Calu3 (cell line): Measurements from ENCODE around the gene SYMPK. TPM values are rescaled to one million over a fixed set of nuclear protein-coding genes. Genes with fewer than 3 reads are reported as not detected.

Experiments
- BruUV-seq: library from RNA; stranded (reverse); fragments of 400-500 nt; replicated peaks from 2 replicates; lab custom pipeline; 2021; lab: Mats Ljungman, UMichigan
- CTCF ChIA-PET: fragments of 300-600 bp; sonication (Branson Sonifier 250); formaldehyde crosslinking; loops from one replicate; lab custom pipeline; 2022; ENCODE audit warnings: antibody characterized with exemption; lab: Charles Lee
- DNase-seq: peaks from one replicate; pipeline ENCODE4 v3.0.0; 2022
- H3K27ac Mint-ChIP-seq: one replicate; pipeline ENCODE4 v1.8.0; 2022; ENCODE audit warnings: mixed read lengths; ENCODE audit not compliant: unreplicated experiment
- H3K27me3 Mint-ChIP-seq: one replicate; pipeline ENCODE4 v1.8.0; 2022; ENCODE audit warnings: mixed read lengths; ENCODE audit not compliant: unreplicated experiment
- H3K36me3 Mint-ChIP-seq: one replicate; pipeline ENCODE4 v1.8.0; 2022; ENCODE audit warnings: mild to moderate bottlenecking, moderate library complexity, mixed read lengths; ENCODE audit not compliant: insufficient read depth, unreplicated experiment
- H3K4me1 Mint-ChIP-seq: one replicate; pipeline ENCODE4 v1.8.0; 2022; ENCODE audit warnings: mild to moderate bottlenecking, low read depth, mixed read lengths; ENCODE audit not compliant: unreplicated experiment
- H3K4me3 Mint-ChIP-seq: one replicate; pipeline ENCODE4 v1.8.0; 2022; ENCODE audit warnings: mild to moderate bottlenecking, low read depth, moderate library complexity, mixed read lengths; ENCODE audit not compliant: unreplicated experiment
- H3K9me3 Mint-ChIP-seq: one replicate; pipeline ENCODE4 v1.8.0; 2022; ENCODE audit warnings: low read depth, mixed read lengths; ENCODE audit not compliant: unreplicated experiment
- intact Hi-C: fragments of 100-400 bp; cut with micrococcal nuclease; formaldehyde crosslinking; loops from one replicate; pipeline ENCODE4 v1.10.0; 2022; ENCODE audit not compliant: unreplicated experiment
- total RNA-seq: library from RNA; stranded (reverse); gene quantifications from 2 replicates; pipeline ENCODE4 v1.2.3, GENCODE V29; 2022
- TF ChIP-seq, protein P1 (sequence below): fragments of 200-600 bp; IDR thresholded peaks from one replicate; pipeline ENCODE4 v1.8.0; 2022; ENCODE audit warnings: antibody characterized with exemption; ENCODE audit not compliant: unreplicated experiment

The SYMPK gene
- total RNA-seq, 1 experiment from 2014 or later, result 130 TPM

GRCh38 chr19:45778010-45778661, 84.8 kb downstream of the SYMPK start:
- intact Hi-C loops, result no loop called here
- Mint-ChIP-seq H3K27ac (no peak overlapping the region), H3K4me1 (peaks cover 17% of the 10 kb centered on the region), H3K9me3 (no peaks in the 10 kb centered on the region), H3K4me3 (no peak overlapping the region), H3K36me3 (peaks cover 64% of the 10 kb centered on the region), H3K27me3 (no peaks in the 10 kb centered on the region)
- CTCF ChIA-PET, result no interaction called here
- no peak for DNase-seq
- TF ChIP-seq, protein P1, sequence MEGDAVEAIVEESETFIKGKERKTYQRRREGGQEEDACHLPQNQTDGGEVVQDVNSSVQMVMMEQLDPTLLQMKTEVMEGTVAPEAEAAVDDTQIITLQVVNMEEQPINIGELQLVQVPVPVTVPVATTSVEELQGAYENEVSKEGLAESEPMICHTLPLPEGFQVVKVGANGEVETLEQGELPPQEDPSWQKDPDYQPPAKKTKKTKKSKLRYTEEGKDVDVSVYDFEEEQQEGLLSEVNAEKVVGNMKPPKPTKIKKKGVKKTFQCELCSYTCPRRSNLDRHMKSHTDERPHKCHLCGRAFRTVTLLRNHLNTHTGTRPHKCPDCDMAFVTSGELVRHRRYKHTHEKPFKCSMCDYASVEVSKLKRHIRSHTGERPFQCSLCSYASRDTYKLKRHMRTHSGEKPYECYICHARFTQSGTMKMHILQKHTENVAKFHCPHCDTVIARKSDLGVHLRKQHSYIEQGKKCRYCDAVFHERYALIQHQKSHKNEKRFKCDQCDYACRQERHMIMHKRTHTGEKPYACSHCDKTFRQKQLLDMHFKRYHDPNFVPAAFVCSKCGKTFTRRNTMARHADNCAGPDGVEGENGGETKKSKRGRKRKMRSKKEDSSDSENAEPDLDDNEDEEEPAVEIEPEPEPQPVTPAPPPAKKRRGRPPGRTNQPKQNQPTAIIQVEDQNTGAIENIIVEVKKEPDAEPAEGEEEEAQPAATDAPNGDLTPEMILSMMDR, result no peak
- BruUV-seq, result no TSS peak

- CTCF ChIA-PET, result no interaction called here
- Mint-ChIP-seq H3K36me3 (peaks cover 63% of the 10 kb centered on the region), H3K4me3 (no peak overlapping the region), H3K9me3 (no peaks in the 10 kb centered on the region), H3K27ac (no peak overlapping the region), H3K27me3 (no peaks in the 10 kb centered on the region), H3K4me1 (peaks cover 17% of the 10 kb centered on the region)
- BruUV-seq, result no TSS peak
- no peak for DNase-seq
- TF ChIP-seq, protein P1, result no peak
- intact Hi-C loops, result no loop called here
These were observed 85.5 kb downstream of the SYMPK start for GRCh38 chr19:45777395-45777961.

DNA sequence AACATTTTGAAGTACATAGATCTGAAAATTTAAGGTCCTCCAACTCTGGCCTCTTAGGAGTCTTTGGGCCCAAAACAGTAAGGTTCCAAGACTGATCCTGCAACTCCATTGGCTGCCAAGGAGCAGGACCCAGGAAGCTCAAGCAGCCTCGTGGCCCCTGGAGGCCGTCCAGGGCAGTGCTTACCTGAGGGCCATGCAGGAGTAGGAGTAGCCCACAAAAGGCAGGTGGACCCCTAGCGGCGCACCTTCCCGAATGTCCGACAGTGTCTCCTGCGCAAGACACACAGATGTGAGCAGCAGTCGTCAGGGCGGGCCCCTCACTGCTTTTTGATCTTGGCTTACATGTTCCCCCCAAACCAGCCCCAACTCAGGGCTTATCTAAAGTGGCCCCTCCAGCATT, 88.2 kb downstream of the SYMPK start:
- TF ChIP-seq, protein P1, result no peak
- Mint-ChIP-seq H3K4me3 (no peak overlapping the region), H3K36me3 (peaks cover 82% of the 10 kb centered on the region), H3K27me3 (no peaks in the 10 kb centered on the region), H3K4me1 (peaks cover 16% of the 10 kb centered on the region), H3K27ac (no peak overlapping the region), H3K9me3 (no peaks in the 10 kb centered on the region)
- no TSS peak for BruUV-seq
- CTCF ChIA-PET, result no interaction called here
- intact Hi-C loops, result no loop called here
- DNase-seq, result peak; percentile 38

- BruUV-seq, result no TSS peak
- no peak overlapping the region for H3K27ac Mint-ChIP-seq
- no peaks in the 10 kb centered on the region for H3K27me3 Mint-ChIP-seq
- CTCF ChIA-PET, result interaction anchor here (0.5 to 1.8 kb wide), 3 partner anchors 9 to 244 kb away, joined by 4 to 8 read pairs (median 5); partner anchors contain the start of gene DMPK
- no peaks in the 10 kb centered on the region for H3K9me3 Mint-ChIP-seq
- no peak overlapping the region for H3K4me3 Mint-ChIP-seq
- TF ChIP-seq, protein P1, result no peak
- H3K4me1 Mint-ChIP-seq, result peaks cover 21% of the 10 kb centered on the region
- intact Hi-C loops, result no loop called here
- DNase-seq, result no peak
- peaks cover 82% of the 10 kb centered on the region for H3K36me3 Mint-ChIP-seq
These were observed 89.6 kb downstream of the SYMPK start for GRCh38 chr19:45773384-45773783.
